ENCODE data around the gene SPTBN5. TPM values are rescaled to one million over a fixed set of nuclear protein-coding genes. Genes with fewer than 3 reads are reported as not detected.

Gene SPTBN5
- total RNA-seq, 1 donor from 2014 or later: 4.2 TPM

DNA sequence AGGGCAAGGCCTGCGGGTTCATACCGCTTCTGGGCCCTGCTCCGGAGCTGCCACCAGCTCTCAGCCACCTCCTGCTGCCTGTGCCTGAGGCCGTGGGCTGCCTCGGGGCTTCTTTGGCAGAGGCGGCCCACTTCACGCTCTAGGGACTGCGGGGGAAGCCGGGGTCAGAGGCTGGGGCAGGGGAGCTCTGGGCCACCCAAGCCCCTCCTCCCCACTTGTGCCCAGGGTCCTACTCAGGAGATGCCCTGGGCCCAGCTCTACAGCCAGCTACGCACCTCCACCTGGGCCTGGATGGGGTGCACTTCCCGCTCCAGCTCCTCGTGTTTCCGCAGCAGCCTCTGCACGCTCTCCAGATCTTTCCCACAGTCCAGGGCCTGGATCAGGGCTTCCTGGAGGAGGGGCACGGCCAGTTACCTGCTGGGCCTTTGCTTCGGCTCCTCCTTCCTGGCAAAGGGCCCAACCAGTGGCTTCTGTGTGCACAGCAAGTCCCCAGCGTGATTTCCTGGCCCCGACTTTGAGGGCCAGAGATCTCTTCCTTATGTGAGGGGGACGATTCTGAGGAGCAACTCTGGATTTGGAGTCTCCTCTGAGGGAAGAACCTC is 31.2 kb downstream of the SPTBN5 start:
- H3K36me3 Mint-ChIP-seq: no peaks in the 10 kb centered on the region
- no peak overlapping the region for H3K27ac Mint-ChIP-seq
- H3K4me3 Mint-ChIP-seq: no peak overlapping the region
- H3K9me3 Mint-ChIP-seq: no peaks in the 10 kb centered on the region
- H3K27me3 Mint-ChIP-seq: no peaks in the 10 kb centered on the region
- TF ChIP-seq, protein P1, sequence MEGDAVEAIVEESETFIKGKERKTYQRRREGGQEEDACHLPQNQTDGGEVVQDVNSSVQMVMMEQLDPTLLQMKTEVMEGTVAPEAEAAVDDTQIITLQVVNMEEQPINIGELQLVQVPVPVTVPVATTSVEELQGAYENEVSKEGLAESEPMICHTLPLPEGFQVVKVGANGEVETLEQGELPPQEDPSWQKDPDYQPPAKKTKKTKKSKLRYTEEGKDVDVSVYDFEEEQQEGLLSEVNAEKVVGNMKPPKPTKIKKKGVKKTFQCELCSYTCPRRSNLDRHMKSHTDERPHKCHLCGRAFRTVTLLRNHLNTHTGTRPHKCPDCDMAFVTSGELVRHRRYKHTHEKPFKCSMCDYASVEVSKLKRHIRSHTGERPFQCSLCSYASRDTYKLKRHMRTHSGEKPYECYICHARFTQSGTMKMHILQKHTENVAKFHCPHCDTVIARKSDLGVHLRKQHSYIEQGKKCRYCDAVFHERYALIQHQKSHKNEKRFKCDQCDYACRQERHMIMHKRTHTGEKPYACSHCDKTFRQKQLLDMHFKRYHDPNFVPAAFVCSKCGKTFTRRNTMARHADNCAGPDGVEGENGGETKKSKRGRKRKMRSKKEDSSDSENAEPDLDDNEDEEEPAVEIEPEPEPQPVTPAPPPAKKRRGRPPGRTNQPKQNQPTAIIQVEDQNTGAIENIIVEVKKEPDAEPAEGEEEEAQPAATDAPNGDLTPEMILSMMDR (conservative IDR thresholded peaks at IDR 0.05): no peak
- DNase-seq (ENCODE audit: extremely low spot score, unreplicated experiment): no peak
- peaks cover 10% of the 10 kb centered on the region for H3K4me1 Mint-ChIP-seq (ENCODE audit: unreplicated experiment)

DNA sequence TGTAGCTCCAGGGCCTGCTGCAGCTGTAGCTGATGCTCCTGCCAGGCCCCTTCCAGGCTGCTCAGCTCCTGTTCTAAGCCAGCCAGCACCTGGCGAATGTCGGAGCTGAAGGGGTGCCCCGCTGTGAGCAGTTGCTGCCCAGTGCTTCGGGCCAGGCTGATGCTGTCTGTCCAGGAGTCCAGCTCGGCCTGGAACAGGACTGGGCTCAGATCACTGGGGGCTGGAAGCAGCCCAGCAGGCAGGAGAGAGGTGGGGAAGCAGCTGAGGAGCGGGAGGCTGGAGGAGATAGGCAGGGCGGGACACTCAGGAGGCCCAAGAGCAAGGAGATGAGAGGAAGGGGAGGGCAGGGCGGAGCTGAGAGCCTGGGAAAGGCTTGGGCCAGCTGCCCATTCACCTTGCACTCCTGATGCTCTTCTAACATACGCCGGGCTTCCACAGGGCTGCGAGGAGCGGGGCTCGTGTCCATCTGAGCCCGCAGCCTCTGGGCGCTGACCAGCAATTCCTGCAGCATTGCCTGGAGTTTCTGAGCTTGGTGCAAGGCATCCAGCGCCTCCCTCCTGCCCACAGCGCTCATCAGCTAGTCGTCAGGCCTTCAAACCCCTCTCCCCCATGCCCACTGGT is 32.0 kb downstream of the SPTBN5 start:
- H3K4me1 Mint-ChIP-seq (ENCODE audit: unreplicated experiment): peaks cover 5% of the 10 kb centered on the region
- TF ChIP-seq, protein P1 (conservative IDR thresholded peaks at IDR 0.05): no peak
- no peaks in the 10 kb centered on the region for H3K9me3 Mint-ChIP-seq
- no peaks in the 10 kb centered on the region for H3K27me3 Mint-ChIP-seq
- H3K4me3 Mint-ChIP-seq: no peak overlapping the region
- no peak overlapping the region for H3K27ac Mint-ChIP-seq
- DNase-seq (ENCODE audit: extremely low spot score, unreplicated experiment): no peak
- no peaks in the 10 kb centered on the region for H3K36me3 Mint-ChIP-seq

DNA sequence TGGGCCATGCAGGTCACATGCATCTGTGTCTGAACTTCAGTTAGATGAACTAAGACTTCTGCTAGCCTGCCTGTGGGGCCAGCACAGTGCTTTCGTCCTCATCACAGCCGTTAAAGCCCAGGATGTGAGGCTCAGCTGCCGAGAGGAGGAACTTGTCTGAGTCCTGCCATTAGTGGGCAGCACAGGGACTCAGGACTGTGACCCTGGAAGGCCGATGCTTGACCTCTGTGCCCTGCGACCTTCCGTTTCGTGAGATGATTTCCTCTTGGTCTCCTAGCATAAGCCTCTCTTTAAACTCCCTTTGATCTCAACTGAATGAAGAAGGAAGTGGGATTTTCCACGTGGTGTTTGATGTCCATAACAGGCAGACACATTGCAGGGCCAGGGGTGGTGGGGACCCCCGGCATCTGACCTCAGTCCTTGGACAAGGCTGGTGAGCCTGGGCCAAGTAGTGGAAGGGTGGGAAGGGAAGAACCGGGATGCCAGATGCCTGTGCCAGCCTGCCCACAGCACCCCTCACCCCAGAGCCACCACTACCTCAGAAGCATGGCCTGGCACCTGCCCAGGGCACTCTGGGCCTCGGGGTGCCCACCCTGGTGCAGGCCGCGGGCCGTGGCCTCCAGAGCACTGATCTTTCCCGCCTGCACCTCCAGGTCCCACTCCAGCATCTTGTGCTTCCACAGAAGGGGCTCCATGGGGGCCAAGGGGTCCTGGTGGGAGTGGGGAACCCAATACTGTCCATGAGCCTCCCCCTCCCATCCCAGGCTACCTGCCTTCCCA is 33.6 kb downstream of the SPTBN5 start:
- Mint-ChIP-seq H3K27me3 (no peaks in the 10 kb centered on the region), H3K4me3 (no peak overlapping the region)
- DNase-seq (ENCODE audit: extremely low spot score, unreplicated experiment): no peak

DNA sequence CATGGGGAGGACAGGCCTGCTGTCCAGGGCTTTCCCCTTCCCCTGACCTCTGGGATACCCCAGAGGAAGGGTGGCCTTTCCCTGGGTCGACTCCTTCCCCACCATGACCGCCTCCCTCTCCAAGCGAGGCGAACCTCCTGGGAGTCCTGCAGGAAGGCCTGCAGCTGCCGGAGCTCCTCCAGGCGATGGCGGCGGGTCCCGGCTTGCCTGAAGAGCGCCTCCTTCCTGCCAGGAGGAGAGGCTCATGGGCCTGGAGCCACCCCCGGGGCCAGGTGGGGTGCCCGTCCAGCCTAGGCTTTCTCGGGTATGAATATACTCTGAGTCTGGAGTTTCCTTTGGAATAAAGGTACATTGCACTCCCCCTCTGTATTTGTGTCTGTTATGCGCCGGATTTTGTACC is 35.1 kb downstream of the SPTBN5 start:
- Mint-ChIP-seq H3K4me1 (ENCODE audit: unreplicated experiment) (peaks cover 9% of the 10 kb centered on the region), H3K27me3 (no peaks in the 10 kb centered on the region), H3K36me3 (no peaks in the 10 kb centered on the region), H3K9me3 (no peaks in the 10 kb centered on the region), H3K27ac (peak overlapping the region; percentile 21), H3K4me3 (no peak overlapping the region)
- TF ChIP-seq, protein P1 (conservative IDR thresholded peaks at IDR 0.05): no peak
- DNase-seq (ENCODE audit: extremely low spot score, unreplicated experiment): no peak

More for the DNA sequence above, 33.6 kb downstream of the SPTBN5 start:
- Mint-ChIP-seq H3K9me3 (no peaks in the 10 kb centered on the region), H3K27ac (no peak overlapping the region), H3K36me3 (no peaks in the 10 kb centered on the region), H3K4me1 (ENCODE audit: unreplicated experiment) (peaks cover 9% of the 10 kb centered on the region)
- TF ChIP-seq, protein P1 (conservative IDR thresholded peaks at IDR 0.05): no peak

DNA sequence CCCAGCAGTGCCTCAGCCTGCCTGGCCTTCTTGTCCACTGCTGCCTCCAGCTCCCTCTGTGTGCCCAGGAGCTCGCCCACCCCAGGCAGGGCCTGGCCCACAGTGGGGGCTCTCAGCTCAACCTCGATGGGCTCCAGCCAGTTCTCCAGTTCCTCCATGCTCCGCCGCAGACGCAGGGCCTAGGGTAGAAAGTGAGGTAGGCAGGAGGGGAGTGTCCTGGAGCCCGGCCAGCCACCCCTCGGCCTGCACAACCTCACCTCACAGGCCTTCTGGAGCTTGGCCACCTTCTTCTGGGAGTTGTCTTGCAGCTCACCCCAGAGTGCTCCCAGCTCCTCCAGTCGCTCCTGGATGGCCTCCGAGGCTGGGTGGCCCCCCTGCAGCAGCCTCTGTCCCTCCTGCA is 36.5 kb downstream of the SPTBN5 start:
- Mint-ChIP-seq H3K36me3 (no peaks in the 10 kb centered on the region), H3K27me3 (no peaks in the 10 kb centered on the region), H3K9me3 (no peaks in the 10 kb centered on the region), H3K27ac (no peak overlapping the region), H3K4me1 (ENCODE audit: unreplicated experiment) (peaks cover 4% of the 10 kb centered on the region), H3K4me3 (no peak overlapping the region)
- TF ChIP-seq, protein P1 (conservative IDR thresholded peaks at IDR 0.05): no peak
- DNase-seq (ENCODE audit: extremely low spot score, unreplicated experiment): no peak
